ENCODE measurements around the gene SCAMP2. TPM values are rescaled to one million over a fixed set of nuclear protein-coding genes. Genes with fewer than 3 reads are reported as not detected.

SCAMP2 gene
- total RNA-seq, 1 experiment from 2014 or later = 55.8 TPM

DNA sequence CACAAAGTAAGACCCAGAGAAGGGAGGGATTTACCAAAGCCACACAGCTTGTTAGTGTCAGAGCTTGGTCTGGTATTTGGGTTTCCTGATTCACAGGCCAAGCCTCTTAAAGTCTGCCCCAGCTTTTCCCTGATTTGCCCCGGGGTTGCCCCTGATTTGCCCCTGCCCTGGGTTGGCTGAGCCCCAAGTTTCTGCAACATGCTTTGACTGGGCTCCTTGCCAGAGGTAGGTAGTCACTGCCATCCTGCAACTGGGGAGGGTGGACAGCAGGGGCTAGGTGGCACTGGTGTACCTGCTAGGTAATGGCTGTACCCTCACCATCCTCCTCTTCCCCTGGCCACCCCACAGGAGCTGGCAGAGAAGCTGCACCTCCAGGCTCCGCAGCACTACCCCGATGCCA lies 19.1 kb upstream of the SCAMP2 start:
- no peak overlapping the region for H3K9ac ChIP-seq (ENCODE audit: low read length)
- RAD21 ChIA-PET (ENCODE audit: low non-redundant PET in 1 of 2, low total read pairs in 2 of 2, uncharacterized antibody in 2 of 2, unreplicated experiment in 2 of 2) = no interaction called here
- POLR2A ChIA-PET = interaction anchor here (0.7 kb wide), 1 partner anchor 16 kb away, joined by 6 read pairs; no protein-coding TSS in a partner anchor

More for the DNA sequence above, 19.1 kb upstream of the SCAMP2 start:
- Histone ChIP-seq H3K27ac (ENCODE audit: low read depth, low read length) (no peak overlapping the region), H3K4me1 (ENCODE audit: control insufficient read depth in 1 of 2, insufficient read depth in 2 of 2, low read length in 2 of 2) (peaks cover 11 to 42% of the 10 kb centered on the region in 2 experiments; a peak in 3 of 4 replicates), H3K9me3 (ENCODE audit: control insufficient read depth in 1 of 2, insufficient read depth in 1 of 2, low read depth in 1 of 2, low read length in 2 of 2) (no peaks in the 10 kb centered on the region), H3K79me2 (ENCODE audit: insufficient read depth, low read length) (peaks cover 16% of the 10 kb centered on the region; the same call in 1 of the 2 replicates), H3K27me3 (ENCODE audit: insufficient read depth, low read length) (no peaks in the 10 kb centered on the region), H3K36me3 (ENCODE audit: control insufficient read depth in 1 of 2, insufficient read depth in 2 of 2, low read length in 2 of 2) (peaks cover 5 to 25% of the 10 kb centered on the region in 2 experiments; a peak in 2 of 4 replicates), H3K4me2 (ENCODE audit: low read length) (no peak overlapping the region), H3K9me2 (ENCODE audit: insufficient read depth) (no peaks in the 10 kb centered on the region), H4K20me1 (ENCODE audit: insufficient read depth) (no peaks in the 10 kb centered on the region), H2AFZ (ENCODE audit: low read depth, low read length, poor library complexity, severe bottlenecking) (no peak overlapping the region), H3K4me3 (replicated peaks in 1 of 2; ENCODE audit: low read depth in 1 of 2, low read length in 2 of 2) (no peak overlapping the region)
- BruUV-seq (replicated peaks) = no TSS peak
- intact Hi-C loops (cut with micrococcal nuclease) = no loop called here
- no peak for DNase-seq (ENCODE audit: low read depth, low spot score)
- no peak for ATAC-seq
- CTCF ChIA-PET = interaction anchor here (1.4 kb wide), 1 partner anchor 9 kb away, joined by 5 read pairs; no protein-coding TSS in a partner anchor
- TF ChIP-seq ELF1 (IDR thresholded peaks at IDR 0.05; ENCODE audit: borderline replicate concordance, low read depth) (no peak), SP1 (IDR thresholded peaks at IDR 0.05; ENCODE audit: low read depth) (no peak)
- TF ChIP-seq, protein P1, sequence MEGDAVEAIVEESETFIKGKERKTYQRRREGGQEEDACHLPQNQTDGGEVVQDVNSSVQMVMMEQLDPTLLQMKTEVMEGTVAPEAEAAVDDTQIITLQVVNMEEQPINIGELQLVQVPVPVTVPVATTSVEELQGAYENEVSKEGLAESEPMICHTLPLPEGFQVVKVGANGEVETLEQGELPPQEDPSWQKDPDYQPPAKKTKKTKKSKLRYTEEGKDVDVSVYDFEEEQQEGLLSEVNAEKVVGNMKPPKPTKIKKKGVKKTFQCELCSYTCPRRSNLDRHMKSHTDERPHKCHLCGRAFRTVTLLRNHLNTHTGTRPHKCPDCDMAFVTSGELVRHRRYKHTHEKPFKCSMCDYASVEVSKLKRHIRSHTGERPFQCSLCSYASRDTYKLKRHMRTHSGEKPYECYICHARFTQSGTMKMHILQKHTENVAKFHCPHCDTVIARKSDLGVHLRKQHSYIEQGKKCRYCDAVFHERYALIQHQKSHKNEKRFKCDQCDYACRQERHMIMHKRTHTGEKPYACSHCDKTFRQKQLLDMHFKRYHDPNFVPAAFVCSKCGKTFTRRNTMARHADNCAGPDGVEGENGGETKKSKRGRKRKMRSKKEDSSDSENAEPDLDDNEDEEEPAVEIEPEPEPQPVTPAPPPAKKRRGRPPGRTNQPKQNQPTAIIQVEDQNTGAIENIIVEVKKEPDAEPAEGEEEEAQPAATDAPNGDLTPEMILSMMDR (IDR thresholded peaks at IDR 0.05 in 2 of 3, conservative IDR thresholded peaks at IDR 0.05 in 1 of 3; ENCODE audit: borderline replicate concordance in 1 of 3, insufficient read depth in 1 of 3, low read depth in 2 of 3, low read length in 2 of 3) = no peak
- TF ChIP-seq, protein P2, sequence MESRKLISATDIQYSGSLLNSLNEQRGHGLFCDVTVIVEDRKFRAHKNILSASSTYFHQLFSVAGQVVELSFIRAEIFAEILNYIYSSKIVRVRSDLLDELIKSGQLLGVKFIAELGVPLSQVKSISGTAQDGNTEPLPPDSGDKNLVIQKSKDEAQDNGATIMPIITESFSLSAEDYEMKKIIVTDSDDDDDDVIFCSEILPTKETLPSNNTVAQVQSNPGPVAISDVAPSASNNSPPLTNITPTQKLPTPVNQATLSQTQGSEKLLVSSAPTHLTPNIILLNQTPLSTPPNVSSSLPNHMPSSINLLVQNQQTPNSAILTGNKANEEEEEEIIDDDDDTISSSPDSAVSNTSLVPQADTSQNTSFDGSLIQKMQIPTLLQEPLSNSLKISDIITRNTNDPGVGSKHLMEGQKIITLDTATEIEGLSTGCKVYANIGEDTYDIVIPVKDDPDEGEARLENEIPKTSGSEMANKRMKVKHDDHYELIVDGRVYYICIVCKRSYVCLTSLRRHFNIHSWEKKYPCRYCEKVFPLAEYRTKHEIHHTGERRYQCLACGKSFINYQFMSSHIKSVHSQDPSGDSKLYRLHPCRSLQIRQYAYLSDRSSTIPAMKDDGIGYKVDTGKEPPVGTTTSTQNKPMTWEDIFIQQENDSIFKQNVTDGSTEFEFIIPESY (IDR thresholded peaks at IDR 0.05; ENCODE audit: extremely low read depth, insufficient replicate concordance, low read length) = no peak

Data from HCT116 (cell line).